ENCODE data around the gene SLC38A10. TPM values are rescaled to one million over a fixed set of nuclear protein-coding genes. Genes with fewer than 3 reads are reported as not detected.

SLC38A10 gene
- total and polyA plus RNA-seq, 2 of the 13 experiments (the other 11 are each of a cell fraction or from before 2014, with no cell fraction given), result 23.4 to 55.8 TPM

DNA sequence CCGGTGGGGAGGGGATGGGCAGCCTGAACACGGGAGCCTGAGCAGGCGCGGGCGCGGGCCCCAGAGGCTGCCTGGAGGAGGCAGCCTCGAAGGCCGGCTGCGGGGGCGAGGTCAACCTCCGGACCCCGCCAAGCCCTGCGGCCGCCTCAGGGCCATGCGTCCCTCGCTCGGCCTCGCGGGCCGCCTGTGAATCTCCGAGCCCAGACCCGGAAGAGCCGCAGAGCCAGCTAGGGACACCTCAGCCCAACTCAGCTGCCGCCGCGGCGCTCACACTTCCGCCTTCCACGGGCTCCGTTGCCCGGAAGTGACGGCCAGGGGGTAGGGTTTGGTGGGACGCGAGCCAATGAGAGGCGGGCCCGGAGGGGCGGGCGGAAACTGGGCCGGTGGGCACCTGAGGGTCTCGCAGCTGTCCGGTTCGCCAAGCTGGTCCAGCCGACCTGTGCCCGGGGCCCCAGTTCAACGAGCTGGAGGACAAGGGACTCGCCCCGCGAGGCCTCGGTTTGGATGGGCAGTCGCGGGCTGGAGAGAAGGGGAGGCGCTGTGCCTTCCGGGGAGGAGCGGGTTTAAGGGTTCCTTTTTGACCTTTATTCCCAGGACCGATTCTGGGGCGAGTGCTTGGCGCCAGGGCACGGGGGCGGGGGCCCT is at the start of gene SLC38A10 (continued):
- peak; percentile 70; the same call in 1 of the 2 replicates for TF ChIP-seq SMAD3 (CRISPR knock-in tag; IDR thresholded peaks at IDR 0.05)
- peak; percentile 99 for TF ChIP-seq ZSCAN30 (CRISPR knock-in tag; IDR thresholded peaks at IDR 0.05)
- TF ChIP-seq GPN1 (CRISPR knock-in tag; IDR thresholded peaks at IDR 0.05; ENCODE audit: borderline replicate concordance), result no peak
- TF ChIP-seq SYNCRIP (IDR thresholded peaks at IDR 0.05; ENCODE audit: insufficient read depth, low read depth, low read length), result no peak
- no peak for TF ChIP-seq NPAS2 (CRISPR knock-in tag; IDR thresholded peaks at IDR 0.05; ENCODE audit: borderline replicate concordance)
- TF ChIP-seq, protein P1, sequence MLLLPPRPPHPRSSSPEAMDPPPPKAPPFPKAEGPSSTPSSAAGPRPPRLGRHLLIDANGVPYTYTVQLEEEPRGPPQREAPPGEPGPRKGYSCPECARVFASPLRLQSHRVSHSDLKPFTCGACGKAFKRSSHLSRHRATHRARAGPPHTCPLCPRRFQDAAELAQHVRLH (CRISPR knock-in tag; IDR thresholded peaks at IDR 0.05; ENCODE audit: borderline replicate concordance, low read depth), result no peak
- TF ChIP-seq NCOA1 (CRISPR knock-in tag; IDR thresholded peaks at IDR 0.05), result peak; percentile 89
- TF ChIP-seq SRSF1 (optimal IDR thresholded peaks at IDR 0.05; ENCODE audit: low read depth, low read length), result peak; percentile 32
- TF ChIP-seq IRF2 (CRISPR knock-in tag; IDR thresholded peaks at IDR 0.05), result peak; percentile 84
- TF ChIP-seq, protein P2, sequence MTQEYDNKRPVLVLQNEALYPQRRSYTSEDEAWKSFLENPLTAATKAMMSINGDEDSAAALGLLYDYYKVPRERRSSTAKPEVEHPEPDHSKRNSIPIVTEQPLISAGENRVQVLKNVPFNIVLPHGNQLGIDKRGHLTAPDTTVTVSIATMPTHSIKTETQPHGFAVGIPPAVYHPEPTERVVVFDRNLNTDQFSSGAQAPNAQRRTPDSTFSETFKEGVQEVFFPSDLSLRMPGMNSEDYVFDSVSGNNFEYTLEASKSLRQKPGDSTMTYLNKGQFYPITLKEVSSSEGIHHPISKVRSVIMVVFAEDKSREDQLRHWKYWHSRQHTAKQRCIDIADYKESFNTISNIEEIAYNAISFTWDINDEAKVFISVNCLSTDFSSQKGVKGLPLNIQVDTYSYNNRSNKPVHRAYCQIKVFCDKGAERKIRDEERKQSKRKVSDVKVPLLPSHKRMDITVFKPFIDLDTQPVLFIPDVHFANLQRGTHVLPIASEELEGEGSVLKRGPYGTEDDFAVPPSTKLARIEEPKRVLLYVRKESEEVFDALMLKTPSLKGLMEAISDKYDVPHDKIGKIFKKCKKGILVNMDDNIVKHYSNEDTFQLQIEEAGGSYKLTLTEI (CRISPR knock-in tag; conservative IDR thresholded peaks at IDR 0.05), result no peak
- peak; percentile 93 for TF ChIP-seq HDAC1 (CRISPR knock-in tag; IDR thresholded peaks at IDR 0.05)
- no peak for TF ChIP-seq AFF4 (CRISPR knock-in tag; IDR thresholded peaks at IDR 0.05)
- no peak for TF ChIP-seq ZNF367 (CRISPR knock-in tag; IDR thresholded peaks at IDR 0.05; ENCODE audit: borderline replicate concordance)
- peak; percentile 85; the same call in 1 of the 2 replicates for TF ChIP-seq ZNF569 (CRISPR knock-in tag; IDR thresholded peaks at IDR 0.05; ENCODE audit: borderline replicate concordance)
- TF ChIP-seq, protein P3, sequence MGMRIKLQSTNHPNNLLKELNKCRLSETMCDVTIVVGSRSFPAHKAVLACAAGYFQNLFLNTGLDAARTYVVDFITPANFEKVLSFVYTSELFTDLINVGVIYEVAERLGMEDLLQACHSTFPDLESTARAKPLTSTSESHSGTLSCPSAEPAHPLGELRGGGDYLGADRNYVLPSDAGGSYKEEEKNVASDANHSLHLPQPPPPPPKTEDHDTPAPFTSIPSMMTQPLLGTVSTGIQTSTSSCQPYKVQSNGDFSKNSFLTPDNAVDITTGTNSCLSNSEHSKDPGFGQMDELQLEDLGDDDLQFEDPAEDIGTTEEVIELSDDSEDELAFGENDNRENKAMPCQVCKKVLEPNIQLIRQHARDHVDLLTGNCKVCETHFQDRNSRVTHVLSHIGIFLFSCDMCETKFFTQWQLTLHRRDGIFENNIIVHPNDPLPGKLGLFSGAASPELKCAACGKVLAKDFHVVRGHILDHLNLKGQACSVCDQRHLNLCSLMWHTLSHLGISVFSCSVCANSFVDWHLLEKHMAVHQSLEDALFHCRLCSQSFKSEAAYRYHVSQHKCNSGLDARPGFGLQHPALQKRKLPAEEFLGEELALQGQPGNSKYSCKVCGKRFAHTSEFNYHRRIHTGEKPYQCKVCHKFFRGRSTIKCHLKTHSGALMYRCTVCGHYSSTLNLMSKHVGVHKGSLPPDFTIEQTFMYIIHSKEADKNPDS (CRISPR knock-in tag; IDR thresholded peaks at IDR 0.05), result no peak
- 0 out of 2 replicates have a peak, but pooled peaks have one; percentile 17 for TF ChIP-seq ZNF589 (CRISPR knock-in tag; conservative IDR thresholded peaks at IDR 0.05)
- TF ChIP-seq HNRNPLL (IDR thresholded peaks at IDR 0.05; ENCODE audit: low read depth, low read length, poor library complexity, severe bottlenecking), result peak; percentile 12
- TF ChIP-seq ZNF546 (CRISPR knock-in tag; conservative IDR thresholded peaks at IDR 0.05), result peak; percentile 95
- peak; percentile 29; the same call in 1 of the 2 replicates for TF ChIP-seq CREB3 (CRISPR knock-in tag; IDR thresholded peaks at IDR 0.05)
- TF ChIP-seq MYC (CRISPR knock-in tag; IDR thresholded peaks at IDR 0.05; ENCODE audit: borderline replicate concordance), result no peak
- TF ChIP-seq TP53 (CRISPR knock-in tag; conservative IDR thresholded peaks at IDR 0.05), result peak; percentile 68

Measured in HepG2 (cell line).